Measurements from ENCODE around the gene ZBTB18.

DNA sequence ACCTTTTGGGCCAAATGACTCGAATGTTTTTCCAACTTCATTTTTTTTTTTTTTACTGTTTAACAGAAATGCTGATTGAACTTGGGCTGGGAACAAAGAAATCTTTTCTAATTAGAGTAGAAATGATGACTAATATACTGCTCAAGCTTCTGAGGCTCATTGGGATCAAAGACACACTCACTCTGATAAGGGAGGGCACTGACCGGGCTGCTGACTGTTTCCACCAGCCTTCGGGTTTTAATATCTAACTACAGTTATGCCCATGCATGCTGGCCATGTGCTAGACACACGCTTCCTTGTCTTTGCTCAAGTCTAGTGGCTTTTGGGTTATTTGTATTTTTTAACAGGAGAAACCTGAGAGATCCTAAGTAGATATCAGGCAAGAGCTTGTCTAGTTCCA lies 16.8 kb downstream of the ZBTB18 start:
- no peak for TF ChIP-seq CTCF (IDR thresholded peaks at IDR 0.05)
- no peak for TF ChIP-seq POLR2A (IDR thresholded peaks at IDR 0.05)
